D721Med (cell line): ENCODE results near the gene ZHX3.

Experiments
- DNase-seq: peaks from one replicate; pipeline ENCODE4 v3.0.0; 2011; ENCODE audit warnings: low spot score; ENCODE audit not compliant: insufficient read length
- FAIRE-seq: peaks from 2 replicates; lab custom pipeline; 2011; peaks lifted over from hg19 to GRCh38; lab: Jason Lieb, UNC
- TF ChIP-seq, protein P1 (sequence below): IDR thresholded peaks from 2 replicates; pipeline ENCODE4 v1.5.1; 2012; ENCODE audit warnings: mild to moderate bottlenecking, control low read depth; ENCODE audit not compliant: insufficient read depth; ENCODE audit errors: missing control alignments

The ZHX3 gene

DNA sequence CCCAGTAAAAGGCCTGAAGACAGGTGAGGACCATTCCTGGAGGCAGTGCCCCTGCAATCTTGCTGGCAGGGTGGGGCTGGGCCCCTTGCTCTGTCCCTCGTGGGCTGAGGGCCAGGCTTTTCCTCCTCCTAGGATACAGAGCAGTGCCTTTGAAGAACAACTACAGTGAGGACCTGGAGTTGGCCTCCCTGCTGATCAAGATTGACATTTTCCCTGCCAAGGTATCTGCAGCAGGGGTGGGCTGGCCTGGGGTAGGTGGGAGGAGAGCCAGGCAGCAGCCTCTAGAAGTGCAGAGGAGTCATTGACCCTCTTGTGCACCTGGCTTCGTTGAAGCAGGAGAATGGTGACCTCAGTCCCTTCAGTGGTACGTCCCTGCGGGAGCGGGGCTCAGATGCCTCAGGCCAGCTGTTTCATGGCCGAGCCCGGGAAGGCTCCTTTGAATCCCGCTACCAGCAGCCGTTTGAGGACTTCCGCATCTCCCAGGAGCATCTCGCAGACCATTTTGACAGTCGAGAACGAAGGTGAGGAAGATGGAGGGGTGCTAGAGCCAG is 143.7 kb downstream of the ZHX3 start:
- FAIRE-seq (no peak), DNase-seq (no peak)
- TF ChIP-seq, protein P1, sequence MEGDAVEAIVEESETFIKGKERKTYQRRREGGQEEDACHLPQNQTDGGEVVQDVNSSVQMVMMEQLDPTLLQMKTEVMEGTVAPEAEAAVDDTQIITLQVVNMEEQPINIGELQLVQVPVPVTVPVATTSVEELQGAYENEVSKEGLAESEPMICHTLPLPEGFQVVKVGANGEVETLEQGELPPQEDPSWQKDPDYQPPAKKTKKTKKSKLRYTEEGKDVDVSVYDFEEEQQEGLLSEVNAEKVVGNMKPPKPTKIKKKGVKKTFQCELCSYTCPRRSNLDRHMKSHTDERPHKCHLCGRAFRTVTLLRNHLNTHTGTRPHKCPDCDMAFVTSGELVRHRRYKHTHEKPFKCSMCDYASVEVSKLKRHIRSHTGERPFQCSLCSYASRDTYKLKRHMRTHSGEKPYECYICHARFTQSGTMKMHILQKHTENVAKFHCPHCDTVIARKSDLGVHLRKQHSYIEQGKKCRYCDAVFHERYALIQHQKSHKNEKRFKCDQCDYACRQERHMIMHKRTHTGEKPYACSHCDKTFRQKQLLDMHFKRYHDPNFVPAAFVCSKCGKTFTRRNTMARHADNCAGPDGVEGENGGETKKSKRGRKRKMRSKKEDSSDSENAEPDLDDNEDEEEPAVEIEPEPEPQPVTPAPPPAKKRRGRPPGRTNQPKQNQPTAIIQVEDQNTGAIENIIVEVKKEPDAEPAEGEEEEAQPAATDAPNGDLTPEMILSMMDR: no peak

DNA sequence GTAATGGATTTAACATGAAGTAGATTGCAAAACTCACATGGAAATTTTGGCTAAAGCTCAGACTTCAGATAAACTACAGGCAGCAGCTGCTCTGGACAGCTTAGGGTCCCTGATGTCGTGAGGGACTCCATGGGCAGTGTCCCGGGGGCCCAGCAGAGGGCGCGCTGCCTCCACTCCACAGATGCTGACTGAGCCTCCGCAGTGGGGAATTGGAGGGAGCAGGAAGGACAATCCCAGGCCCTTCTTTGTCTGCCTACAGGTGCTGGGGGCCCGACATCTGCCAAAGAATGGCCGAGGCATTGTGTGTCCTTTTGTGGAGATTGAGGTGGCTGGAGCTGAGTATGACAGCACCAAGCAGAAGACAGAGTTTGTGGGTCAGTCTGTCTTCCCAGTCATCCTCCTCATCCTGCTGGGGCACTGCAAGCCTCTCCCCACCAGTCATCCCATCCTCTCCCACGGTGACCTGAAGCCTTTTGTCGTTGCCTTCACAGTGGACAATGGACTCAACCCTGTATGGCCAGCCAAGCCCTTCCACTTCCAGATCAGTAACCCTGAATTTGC is 144.3 kb downstream of the ZHX3 start:
- DNase-seq (peak; percentile 80), FAIRE-seq (no peak)
- TF ChIP-seq, protein P1: peak; percentile 86

DNA sequence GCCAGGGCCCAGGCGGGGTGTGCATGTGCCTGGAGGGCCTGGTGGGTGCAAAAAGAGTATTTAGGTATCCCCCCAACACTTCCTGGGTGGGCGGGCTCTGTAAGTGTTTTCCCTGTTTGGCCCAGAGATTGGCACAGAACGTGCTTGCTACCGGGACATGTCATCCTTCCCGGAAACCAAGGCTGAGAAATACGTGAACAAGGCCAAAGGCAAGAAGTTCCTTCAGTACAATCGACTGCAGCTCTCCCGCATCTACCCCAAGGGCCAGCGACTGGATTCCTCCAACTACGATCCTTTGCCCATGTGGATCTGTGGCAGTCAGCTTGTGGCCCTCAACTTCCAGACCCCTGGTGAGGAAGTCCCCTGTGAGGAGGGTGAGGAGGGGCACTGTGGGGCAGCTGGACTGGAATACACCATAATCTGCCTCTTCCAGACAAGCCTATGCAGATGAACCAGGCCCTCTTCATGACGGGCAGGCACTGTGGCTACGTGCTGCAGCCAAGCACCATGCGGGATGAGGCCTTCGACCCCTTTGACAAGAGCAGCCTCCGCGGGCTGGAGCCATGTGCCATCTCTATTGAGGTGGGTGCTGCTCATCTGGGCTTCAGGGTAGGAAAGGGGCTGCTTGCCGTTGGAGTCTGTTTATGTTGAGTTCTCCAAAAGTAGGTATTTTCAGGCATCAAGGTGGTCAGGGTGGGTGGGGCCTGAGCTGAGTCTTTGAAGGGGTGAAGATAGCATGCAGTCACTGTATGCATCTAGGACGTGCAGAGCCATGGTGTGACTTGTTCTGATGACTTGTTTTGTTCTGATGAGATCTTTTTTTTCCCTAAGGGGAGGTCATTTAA is 145.0 kb downstream of the ZHX3 start:
- DNase-seq: no peak
- TF ChIP-seq, protein P1: no peak
- no peak for FAIRE-seq

DNA sequence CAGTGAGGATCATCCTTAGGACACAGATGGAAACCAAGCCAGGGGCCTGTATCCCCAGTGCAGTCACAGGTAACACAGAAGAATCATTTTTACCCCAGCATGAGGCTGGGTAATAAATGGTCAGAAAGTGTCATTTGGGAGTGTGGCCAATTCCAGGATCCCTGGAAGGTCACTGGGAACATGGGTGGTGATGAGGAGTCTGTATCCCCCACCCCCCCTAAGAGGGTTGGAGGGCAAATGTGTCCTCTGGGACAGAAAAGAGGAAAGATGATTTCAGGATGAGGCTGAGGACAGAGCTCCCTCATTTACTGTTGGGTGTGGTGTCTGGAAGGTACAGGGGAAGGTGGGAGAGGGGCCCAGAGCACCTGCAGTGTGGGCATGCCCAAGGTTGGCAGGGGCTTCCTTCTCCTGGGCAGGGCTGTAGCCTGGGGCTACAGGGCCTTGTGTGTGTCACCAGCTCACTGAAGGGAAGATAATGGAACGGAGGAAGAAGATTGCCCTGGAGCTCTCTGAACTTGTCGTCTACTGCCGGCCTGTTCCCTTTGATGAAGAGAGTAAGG is 145.7 kb downstream of the ZHX3 start:
- FAIRE-seq (no peak), DNase-seq (no peak)
- TF ChIP-seq, protein P1: no peak

DNA sequence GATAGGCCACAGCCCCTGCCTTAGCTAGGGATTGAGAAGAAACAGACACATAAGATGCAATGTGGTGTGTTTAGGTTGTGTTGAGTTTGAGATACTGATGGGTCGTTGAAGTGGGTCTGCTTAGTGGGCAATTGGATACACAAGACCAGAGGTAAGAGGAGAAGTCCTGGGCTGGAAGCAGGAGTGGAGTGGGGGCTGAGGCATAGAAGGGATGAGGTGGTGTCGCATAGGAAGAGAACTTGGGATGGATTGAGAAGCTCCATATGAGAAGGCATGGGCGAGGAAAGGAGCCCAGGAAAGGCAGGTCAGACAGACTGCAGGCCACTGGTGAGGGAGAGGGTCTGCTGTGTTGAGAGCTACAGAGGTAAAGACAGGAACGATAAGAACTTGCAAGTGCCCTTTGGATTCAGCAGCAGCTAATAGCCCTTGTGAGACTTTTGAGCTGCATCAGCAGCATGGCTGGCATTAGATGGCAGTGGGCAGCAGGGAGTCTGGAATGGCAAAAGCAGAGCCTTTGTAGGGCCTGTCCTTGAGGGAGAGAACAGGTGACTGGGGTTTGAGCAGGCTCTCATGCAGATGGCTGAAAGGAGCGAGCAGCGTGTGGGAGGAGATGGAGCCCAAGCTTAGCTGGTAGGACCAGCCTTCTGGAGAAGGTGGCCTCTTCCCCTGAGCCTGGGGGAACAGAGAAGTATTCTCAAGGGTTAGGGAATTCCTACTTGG is 147.0 kb downstream of the ZHX3 start:
- no peak for DNase-seq
- TF ChIP-seq, protein P1: no peak
- no peak for FAIRE-seq

DNA sequence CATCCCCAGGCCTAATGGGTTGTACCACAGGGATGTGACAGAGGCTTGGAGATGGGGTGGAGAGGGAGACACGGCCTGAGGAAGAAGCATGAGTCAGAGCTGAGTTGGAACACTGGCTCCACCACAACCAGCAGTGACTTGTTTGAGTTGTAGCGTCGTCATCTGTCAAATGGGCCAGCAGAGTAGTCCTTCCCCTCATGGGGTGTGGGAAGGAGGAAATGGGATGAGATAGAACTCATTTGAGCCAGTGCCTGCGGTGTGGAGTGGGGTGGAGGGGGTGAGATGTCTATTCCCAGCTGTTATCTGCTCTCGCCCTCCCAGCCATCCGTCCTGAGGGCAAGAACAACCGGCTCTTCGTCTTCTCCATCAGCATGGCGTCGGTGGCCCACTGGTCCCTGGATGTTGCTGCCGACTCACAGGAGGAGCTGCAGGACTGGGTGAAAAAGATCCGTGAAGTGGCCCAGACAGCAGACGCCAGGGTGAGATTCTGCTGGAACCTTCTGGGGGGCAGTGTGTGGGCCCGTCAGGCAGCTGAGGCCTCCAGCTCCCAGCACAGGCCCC is 147.7 kb downstream of the ZHX3 start:
- no peak for DNase-seq
- FAIRE-seq: no peak
- TF ChIP-seq, protein P1: no peak
